Sigmoid colon (tissue), 4 donors: Measurements from ENCODE around the gene LSM14B.

Experiments
- EP300 ChIP-seq, 4 donors: sonication (generic); formaldehyde crosslinking; IDR thresholded peaks; one replicate each; pipeline ENCODE4 v1.6.1; 2017; ENCODE audit warnings: antibody characterized with exemption in 4 of 4
- POLR2A ChIP-seq, 2 donors: fragments of 450-650 bp; IDR thresholded peaks; one replicate each; pipeline ENCODE4 v1.6.1; 2016; ENCODE audit warnings: antibody characterized with exemption in 2 of 2, mild to moderate bottlenecking in 2 of 2, moderate library complexity in 2 of 2
- POLR2AphosphoS5 ChIP-seq, 4 donors: sonication (generic); formaldehyde crosslinking; IDR thresholded peaks; one replicate each; pipeline ENCODE4 v1.6.1; 2017; ENCODE audit warnings: antibody characterized with exemption in 4 of 4
- TF ChIP-seq, protein P1 (sequence below), 4 experiments: fragments of 450-650 bp in 3 of 4; fragments of 200-600 bp in 1 of 4; IDR thresholded peaks; one replicate each; pipeline ENCODE4 v1.5.1; 2016 to 2019; ENCODE audit warnings: antibody characterized with exemption in 4 of 4, mild to moderate bottlenecking in 3 of 4, moderate library complexity in 2 of 4

DNA sequence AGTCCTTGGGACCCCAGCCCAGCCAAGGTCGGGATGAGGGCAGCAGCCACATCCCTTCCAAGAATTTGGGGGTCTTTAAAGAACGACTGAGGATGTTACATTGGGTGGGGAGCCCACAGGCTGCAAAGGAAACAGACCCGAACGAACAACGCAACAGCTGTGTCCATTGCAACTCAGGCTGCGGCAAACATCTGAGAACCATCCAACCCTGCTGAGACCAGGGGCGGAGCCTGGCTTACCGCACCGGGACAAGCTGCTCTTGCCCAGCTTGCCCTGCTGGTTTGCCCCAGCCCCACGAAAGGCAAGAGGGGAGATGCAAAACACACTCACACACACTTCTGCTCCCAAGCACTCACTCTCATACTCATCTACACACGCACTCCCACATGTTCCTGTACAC, 35.0 kb upstream of the LSM14B start:
- TF ChIP-seq, protein P1, sequence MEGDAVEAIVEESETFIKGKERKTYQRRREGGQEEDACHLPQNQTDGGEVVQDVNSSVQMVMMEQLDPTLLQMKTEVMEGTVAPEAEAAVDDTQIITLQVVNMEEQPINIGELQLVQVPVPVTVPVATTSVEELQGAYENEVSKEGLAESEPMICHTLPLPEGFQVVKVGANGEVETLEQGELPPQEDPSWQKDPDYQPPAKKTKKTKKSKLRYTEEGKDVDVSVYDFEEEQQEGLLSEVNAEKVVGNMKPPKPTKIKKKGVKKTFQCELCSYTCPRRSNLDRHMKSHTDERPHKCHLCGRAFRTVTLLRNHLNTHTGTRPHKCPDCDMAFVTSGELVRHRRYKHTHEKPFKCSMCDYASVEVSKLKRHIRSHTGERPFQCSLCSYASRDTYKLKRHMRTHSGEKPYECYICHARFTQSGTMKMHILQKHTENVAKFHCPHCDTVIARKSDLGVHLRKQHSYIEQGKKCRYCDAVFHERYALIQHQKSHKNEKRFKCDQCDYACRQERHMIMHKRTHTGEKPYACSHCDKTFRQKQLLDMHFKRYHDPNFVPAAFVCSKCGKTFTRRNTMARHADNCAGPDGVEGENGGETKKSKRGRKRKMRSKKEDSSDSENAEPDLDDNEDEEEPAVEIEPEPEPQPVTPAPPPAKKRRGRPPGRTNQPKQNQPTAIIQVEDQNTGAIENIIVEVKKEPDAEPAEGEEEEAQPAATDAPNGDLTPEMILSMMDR (IDR thresholded peaks at IDR 0.05): no peak
- TF ChIP-seq POLR2AphosphoS5 (IDR thresholded peaks at IDR 0.05) (no peak), POLR2A (IDR thresholded peaks at IDR 0.05) (no peak), EP300 (IDR thresholded peaks at IDR 0.05) (no peak)
